DND-41 (cell line): ENCODE measurements around the gene INMT.

ENCODE experiments used
- CTCF ChIP-seq: IDR thresholded peaks from 2 replicates; pipeline ENCODE4 v1.5.1; 2012; ENCODE audit warnings: borderline replicate concordance, low read length, moderate library complexity, mild to moderate bottlenecking; ENCODE audit not compliant: poor library complexity, severe bottlenecking; ENCODE audit errors: extremely low read depth
- EZH2 ChIP-seq: IDR thresholded peaks from 3 replicates; pipeline ENCODE4 v1.6.1; 2012; ENCODE audit warnings: borderline replicate concordance, low read depth, mild to moderate bottlenecking, moderate library complexity, low read length, inconsistent platforms; ENCODE audit not compliant: severe bottlenecking

DNA sequence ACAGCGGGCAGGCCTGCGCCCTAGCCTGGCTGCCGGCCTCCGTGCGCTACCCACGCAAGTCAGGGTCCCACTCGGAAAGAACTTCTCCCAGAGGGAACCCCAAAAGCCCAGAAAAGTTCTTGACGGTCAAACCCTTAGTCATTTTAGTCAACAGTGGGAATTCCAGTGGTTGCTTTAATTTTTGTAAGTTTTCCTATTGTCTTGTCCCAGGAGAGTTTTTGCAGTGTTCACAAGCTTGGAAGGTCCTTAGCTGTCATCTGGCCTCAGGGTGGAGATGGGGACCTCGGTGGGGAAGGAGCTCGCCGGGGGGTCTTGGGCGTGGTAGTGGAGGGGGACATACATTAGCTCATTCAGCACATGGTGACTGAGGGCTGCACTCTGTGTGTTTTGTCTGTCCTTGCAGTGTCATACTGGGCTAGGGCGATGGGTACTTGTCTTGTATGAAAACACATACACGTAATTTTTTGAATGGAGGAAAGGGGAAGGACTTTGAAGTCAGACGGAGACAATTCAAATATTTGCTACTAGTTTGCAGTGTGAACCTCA is 20.0 kb downstream of the INMT start:
- TF ChIP-seq CTCF (no peak), EZH2 (no peak)
